Keratinocyte (primary cell): ENCODE results near the gene VWA3A. TPM values are rescaled to one million over a fixed set of nuclear protein-coding genes. Genes with fewer than 3 reads are reported as not detected.

ENCODE experiments used
- DNase-seq: peaks from one replicate; pipeline ENCODE4 v3.0.0-alpha.2; 2011; ENCODE audit warnings: low read depth, missing footprints, low spot score
- FAIRE-seq: peaks from 2 replicates; lab custom pipeline; 2011; peaks lifted over from hg19 to GRCh38; lab: Jason Lieb, UNC
- H2AFZ ChIP-seq: 2 replicates; pipeline ENCODE4 v1.6.0; 2012; ENCODE audit warnings: low read length, control low read depth, inconsistent platforms; ENCODE audit not compliant: control insufficient read depth
- H3K27ac ChIP-seq: 2 replicates; pipeline ENCODE4 v1.5.1; 2011; ENCODE audit warnings: low read length; ENCODE audit not compliant: control insufficient read depth, insufficient read depth
- H3K27me3 ChIP-seq: 3 replicates; pipeline ENCODE4 v1.6.0; 2011; ENCODE audit warnings: low read length; ENCODE audit not compliant: control insufficient read depth, insufficient read depth; ENCODE audit errors: extremely low read depth
- H3K36me3 ChIP-seq, 2 experiments: 2 replicates in 1 of 2; 3 replicates in 1 of 2; pipeline ENCODE4 v1.5.1; 2011; ENCODE audit warnings: low read length in 2 of 2, mild to moderate bottlenecking in 1 of 2; ENCODE audit not compliant: control insufficient read depth in 2 of 2, insufficient read depth in 2 of 2; ENCODE audit errors: extremely low read depth in 1 of 2
- H3K4me1 ChIP-seq: 3 replicates; pipeline ENCODE4 v1.5.1; 2011; ENCODE audit warnings: low read length; ENCODE audit not compliant: control insufficient read depth, insufficient read depth; ENCODE audit errors: extremely low read depth
- H3K4me2 ChIP-seq: 3 replicates; pipeline ENCODE4 v1.6.0; 2011; ENCODE audit warnings: low read depth, low read length; ENCODE audit not compliant: control insufficient read depth, insufficient read depth; ENCODE audit errors: extremely low read depth
- H3K4me3 ChIP-seq, 3 experiments: fragments of 200-600 bp in 1 of 3; sonication (generic) in 1 of 3; 2 replicates in 2 of 3; 3 replicates in 1 of 3; pipeline ENCODE4 v1.5.1; 2011 to 2016; ENCODE audit warnings: low read length in 3 of 3, mild to moderate bottlenecking in 3 of 3, control low read depth in 2 of 3, inconsistent platforms in 1 of 3, low read depth in 1 of 3, mixed read lengths in 1 of 3, mixed run types in 1 of 3, moderate library complexity in 1 of 3; ENCODE audit not compliant: control insufficient read depth in 2 of 3, insufficient read depth in 2 of 3; ENCODE audit errors: extremely low read depth in 1 of 3
- H3K79me2 ChIP-seq: 2 replicates; pipeline ENCODE4 v1.6.0; 2012; ENCODE audit warnings: low read length; ENCODE audit not compliant: control insufficient read depth, insufficient read depth
- H3K9ac ChIP-seq: 3 replicates; pipeline ENCODE4 v1.6.0; 2011; ENCODE audit warnings: low read length; ENCODE audit not compliant: control insufficient read depth, insufficient read depth; ENCODE audit errors: extremely low read depth
- H3K9me1 ChIP-seq: 3 replicates; pipeline ENCODE4 v1.6.0; 2011; ENCODE audit warnings: low read length; ENCODE audit not compliant: control insufficient read depth, insufficient read depth; ENCODE audit errors: extremely low read depth
- H3K9me3 ChIP-seq: 2 replicates; pipeline ENCODE4 v1.5.1; 2012; ENCODE audit warnings: low read depth, low read length; ENCODE audit not compliant: control insufficient read depth
- H4K20me1 ChIP-seq: 3 replicates; pipeline ENCODE4 v1.6.0; 2011; ENCODE audit warnings: low read length; ENCODE audit not compliant: control insufficient read depth, insufficient read depth; ENCODE audit errors: extremely low read depth
- EZH2 ChIP-seq: IDR thresholded peaks from one replicate; pipeline ENCODE4 v1.6.1; 2012; ENCODE audit warnings: inconsistent platforms, mild to moderate bottlenecking, low read length, moderate library complexity
- dilution Hi-C: fragments of 300-500 bp; cut with MboI; formaldehyde crosslinking; loops from one replicate; pipeline ENCODE4 v1.7.0; 2020; ENCODE audit warnings: low sequenced_read_pairs; ENCODE audit not compliant: extremely low pct_ligation_motif_present
- polyA plus RNA-seq, 5 experiments: library from polyadenylated mRNA; depleted of rRNA in 3 of 5; stranded (reverse) in 3 of 5; stranded (forward) in 1 of 5; unstranded in 1 of 5; fragments of >200 nt; gene quantifications; 1 replicate in 1 of 5; 2 replicates in 3 of 5; 3 replicates in 1 of 5; pipeline versions ENCODE4 v1.2.1 to v1.2.3, GENCODE V29; 2011 to 2012; ENCODE audit warnings: missing spikeins in 2 of 5, low read depth in 1 of 5, low replicate concordance in 1 of 5
- TF ChIP-seq, protein P1 (sequence below), 3 experiments: IDR thresholded peaks in 1 of 3; conservative IDR thresholded peaks in 1 of 3; optimal IDR thresholded peaks in 1 of 3; 2 replicates in 2 of 3; 3 replicates in 1 of 3; pipeline versions ENCODE3 to v1.5.1; 2011; ENCODE audit warnings: low read length in 3 of 3, mild to moderate bottlenecking in 3 of 3, moderate library complexity in 2 of 3, control low read depth in 1 of 3, inconsistent platforms in 1 of 3; ENCODE audit not compliant: insufficient read depth in 2 of 3; ENCODE audit errors: extremely low read depth in 1 of 3

VWA3A gene
- polyA plus RNA-seq, 1 donor (not counting 4 experiments of a cell fraction or from before 2014, with no cell fraction given): 0.05 TPM

DNA sequence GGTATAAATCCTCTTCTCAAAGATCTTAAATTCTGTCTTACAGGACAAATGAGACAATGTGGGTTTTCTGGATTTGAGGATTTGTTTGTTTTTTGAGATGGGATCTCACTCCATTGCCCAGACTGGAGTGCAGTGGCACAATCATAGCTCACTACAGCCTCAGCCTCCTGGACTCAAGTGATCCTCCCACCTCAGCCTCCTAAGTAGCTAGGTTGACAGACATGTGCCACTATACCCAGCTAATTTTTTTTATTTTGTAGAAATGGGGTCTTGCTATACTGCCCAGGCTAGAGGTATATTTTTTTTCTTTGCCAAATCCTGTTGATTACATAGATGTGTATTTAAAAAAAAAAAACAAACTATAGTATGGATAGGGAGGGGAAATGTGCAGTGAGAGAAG, 38.2 kb downstream of the VWA3A start:
- Histone ChIP-seq H3K36me3 (no peaks in the 10 kb centered on the region), H3K9ac (no peak overlapping the region), H3K4me2 (no peak overlapping the region), H3K4me1 (no peaks in the 10 kb centered on the region), H3K27ac (no peak overlapping the region), H3K27me3 (no peaks in the 10 kb centered on the region), H3K9me1 (no peaks in the 10 kb centered on the region), H2AFZ (no peak overlapping the region), H3K79me2 (no peaks in the 10 kb centered on the region), H3K4me3 (no peak overlapping the region), H4K20me1 (no peaks in the 10 kb centered on the region), H3K9me3 (no peaks in the 10 kb centered on the region)
- TF ChIP-seq EZH2: no peak
- TF ChIP-seq, protein P1, sequence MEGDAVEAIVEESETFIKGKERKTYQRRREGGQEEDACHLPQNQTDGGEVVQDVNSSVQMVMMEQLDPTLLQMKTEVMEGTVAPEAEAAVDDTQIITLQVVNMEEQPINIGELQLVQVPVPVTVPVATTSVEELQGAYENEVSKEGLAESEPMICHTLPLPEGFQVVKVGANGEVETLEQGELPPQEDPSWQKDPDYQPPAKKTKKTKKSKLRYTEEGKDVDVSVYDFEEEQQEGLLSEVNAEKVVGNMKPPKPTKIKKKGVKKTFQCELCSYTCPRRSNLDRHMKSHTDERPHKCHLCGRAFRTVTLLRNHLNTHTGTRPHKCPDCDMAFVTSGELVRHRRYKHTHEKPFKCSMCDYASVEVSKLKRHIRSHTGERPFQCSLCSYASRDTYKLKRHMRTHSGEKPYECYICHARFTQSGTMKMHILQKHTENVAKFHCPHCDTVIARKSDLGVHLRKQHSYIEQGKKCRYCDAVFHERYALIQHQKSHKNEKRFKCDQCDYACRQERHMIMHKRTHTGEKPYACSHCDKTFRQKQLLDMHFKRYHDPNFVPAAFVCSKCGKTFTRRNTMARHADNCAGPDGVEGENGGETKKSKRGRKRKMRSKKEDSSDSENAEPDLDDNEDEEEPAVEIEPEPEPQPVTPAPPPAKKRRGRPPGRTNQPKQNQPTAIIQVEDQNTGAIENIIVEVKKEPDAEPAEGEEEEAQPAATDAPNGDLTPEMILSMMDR (optimal IDR thresholded peaks at IDR 0.05 in 1 of 3, IDR thresholded peaks at IDR 0.05 in 1 of 3, conservative IDR thresholded peaks at IDR 0.05 in 1 of 3; ENCODE audit: extremely low read depth in 1 of 3, insufficient read depth in 2 of 3, low read length in 3 of 3): no peak
- DNase-seq (no peak), FAIRE-seq (no peak)
- dilution Hi-C loops: no loop called here

- no peaks in the 10 kb centered on the region for H4K20me1 ChIP-seq
- H3K4me3 ChIP-seq: no peak overlapping the region
- TF ChIP-seq, protein P1 (optimal IDR thresholded peaks at IDR 0.05 in 1 of 3, IDR thresholded peaks at IDR 0.05 in 1 of 3, conservative IDR thresholded peaks at IDR 0.05 in 1 of 3; ENCODE audit: extremely low read depth in 1 of 3, insufficient read depth in 2 of 3, low read length in 3 of 3): no peak
- no peak for TF ChIP-seq EZH2
- no peak for FAIRE-seq
- no peaks in the 10 kb centered on the region for H3K36me3 ChIP-seq
- H3K4me2 ChIP-seq: no peak overlapping the region
- no peak overlapping the region for H2AFZ ChIP-seq
- H3K4me1 ChIP-seq: no peaks in the 10 kb centered on the region
- dilution Hi-C loops: no loop called here
- peaks cover under 1% of the 10 kb centered on the region for H3K27me3 ChIP-seq
- DNase-seq: no peak
- H3K27ac ChIP-seq: no peak overlapping the region
- H3K9me3 ChIP-seq: no peaks in the 10 kb centered on the region
- H3K79me2 ChIP-seq: no peaks in the 10 kb centered on the region
- H3K9ac ChIP-seq: no peak overlapping the region
- no peaks in the 10 kb centered on the region for H3K9me1 ChIP-seq
Measured at GRCh38 chr16:22132801-22133200, 40.5 kb downstream of the VWA3A start.
